Stimulated activated CD4-positive, alpha-beta T cell treated with anti-CD3 and anti-CD28 coated beads, Interleukin-4, amount 100 ng/mL, for 24 hours (primary cell): ENCODE results near the gene SLC16A11.
"Not testable (repeated sequence)": the region's sequence is repeated elsewhere in the genome, so short reads cannot be mapped to it uniquely, and the experiment has no call there.

Source experiments
- DNase-seq: peaks from one replicate; pipeline ENCODE4 v3.0.0-alpha.2; 2020

The SLC16A11 gene

GRCh38 chr17:7043497-7044198 is at the start of gene SLC16A11:
TSS of gene SLC16A11 (minus strand) at chr17:7044092. CDS start at chr17:7043513, 579 bp downstream.
- peak; percentile 39 for DNase-seq

GRCh38 chr17:7091311-7092005 is 47.6 kb upstream of the SLC16A11 start:
- DNase-seq: peak; percentile 23

GRCh38 chr17:7089570-7089969 is 45.7 kb upstream of the SLC16A11 start:
- DNase-seq: not testable (repeated sequence)

- DNase-seq: not testable (repeated sequence)
These were observed 44.5 kb upstream of the SLC16A11 start for GRCh38 chr17:7088442-7088841.

GRCh38 chr17:7084088-7084487 is 40.2 kb upstream of the SLC16A11 start:
- DNase-seq: no peak

GRCh38 chr17:7083592-7083991 is 39.7 kb upstream of the SLC16A11 start:
- no peak for DNase-seq

- DNase-seq: peak; percentile 6
These were observed 37.6 kb upstream of the SLC16A11 start for GRCh38 chr17:7081341-7082062.

- no peak for DNase-seq
These were observed 36.7 kb upstream of the SLC16A11 start for GRCh38 chr17:7080456-7081041.

- no peak for DNase-seq
These were observed 35.9 kb upstream of the SLC16A11 start, which contains the start of gene CLEC10A for GRCh38 chr17:7079581-7080455. TSS of gene CLEC10A (minus strand) at chr17:7080251. CDS start at chr17:7078812, 1,439 bp downstream.

- no peak for DNase-seq
These were observed 34.8 kb upstream of the SLC16A11 start for GRCh38 chr17:7078711-7079110.

- no peak for DNase-seq
These were observed 34.1 kb upstream of the SLC16A11 start for GRCh38 chr17:7077911-7078546.

- DNase-seq: no peak
These were observed 31.0 kb upstream of the SLC16A11 start for GRCh38 chr17:7074931-7075330.

- no peak for DNase-seq
These were observed 28.5 kb upstream of the SLC16A11 start for GRCh38 chr17:7072406-7072805.

- no peak for DNase-seq
These were observed 26.8 kb upstream of the SLC16A11 start for GRCh38 chr17:7070712-7071111.

- no peak for DNase-seq
These were observed 24.4 kb upstream of the SLC16A11 start for GRCh38 chr17:7068268-7068667.

GRCh38 chr17:7067198-7067597 is 23.3 kb upstream of the SLC16A11 start:
- no peak for DNase-seq

- DNase-seq: no peak
These were observed 20.4 kb upstream of the SLC16A11 start for GRCh38 chr17:7064261-7064660.

- no peak for DNase-seq
These were observed 19.7 kb upstream of the SLC16A11 start for GRCh38 chr17:7063518-7064094.

GRCh38 chr17:7060165-7060891 is 16.4 kb upstream of the SLC16A11 start:
- peak; percentile 70 for DNase-seq

GRCh38 chr17:7058831-7059447 is 15.0 kb upstream of the SLC16A11 start:
- no peak for DNase-seq
